Fibroblast of lung (primary cell): ENCODE data around the gene DMGDH. TPM values are rescaled to one million over a fixed set of nuclear protein-coding genes. Genes with fewer than 3 reads are reported as not detected.
A peak's percentile ranks its signal among the peaks of the same experiment; 100 is the strongest.

ENCODE experiments used
- DNase-seq, 2 donors: peaks; one replicate each; pipeline versions ENCODE4 v3.0.0 to v3.0.0-alpha.2; 2010; ENCODE audit warnings: low read depth in 2 of 2
- H2AFZ ChIP-seq: 2 replicates; pipeline ENCODE4 v1.5.1; 2012; ENCODE audit warnings: low read length, control low read depth, inconsistent platforms
- H3K27ac ChIP-seq: 2 replicates; pipeline ENCODE4 v1.5.1; 2011; ENCODE audit warnings: low read length, control low read depth; ENCODE audit not compliant: insufficient read depth
- H3K27me3 ChIP-seq: 2 replicates; pipeline ENCODE4 v1.5.1; 2011; ENCODE audit warnings: mild to moderate bottlenecking, low read length; ENCODE audit not compliant: control insufficient read depth, insufficient read depth
- H3K36me3 ChIP-seq: 2 replicates; pipeline ENCODE4 v1.5.1; 2011; ENCODE audit warnings: low read length; ENCODE audit not compliant: control insufficient read depth, insufficient read depth
- H3K4me1 ChIP-seq: 2 replicates; pipeline ENCODE4 v1.5.1; 2011; ENCODE audit warnings: low read length; ENCODE audit not compliant: control insufficient read depth, insufficient read depth; ENCODE audit errors: extremely low read depth
- H3K4me2 ChIP-seq: 2 replicates; pipeline ENCODE4 v1.5.1; 2011; ENCODE audit warnings: low read length, control low read depth; ENCODE audit not compliant: insufficient read depth; ENCODE audit errors: extremely low read depth
- H3K4me3 ChIP-seq, 4 experiments: fragments of 200-600 bp in 1 of 4; sonication (generic) in 1 of 4; replicated peaks in 1 of 4; 2 replicates each; pipeline ENCODE4 v1.5.1; 2011 to 2016; ENCODE audit warnings: low read length in 4 of 4, low read depth in 3 of 4, mild to moderate bottlenecking in 3 of 4, control low read depth in 2 of 4, inconsistent platforms in 1 of 4, mixed read lengths in 1 of 4; ENCODE audit not compliant: insufficient read depth in 1 of 4; ENCODE audit errors: control extremely low read depth in 1 of 4
- H3K79me2 ChIP-seq: 2 replicates; pipeline ENCODE4 v1.5.1; 2012; ENCODE audit warnings: mild to moderate bottlenecking, low read length, inconsistent platforms; ENCODE audit not compliant: control insufficient read depth, insufficient read depth
- H3K9ac ChIP-seq: 2 replicates; pipeline ENCODE4 v1.5.1; 2011; ENCODE audit warnings: mild to moderate bottlenecking, low read length, control low read depth; ENCODE audit not compliant: insufficient read depth
- H3K9me3 ChIP-seq: 2 replicates; pipeline ENCODE4 v1.5.1; 2012; ENCODE audit warnings: low read depth, low read length; ENCODE audit not compliant: control insufficient read depth, insufficient read depth
- H4K20me1 ChIP-seq: 2 replicates; pipeline ENCODE4 v1.5.1; 2011; ENCODE audit warnings: low read length; ENCODE audit not compliant: control insufficient read depth, insufficient read depth; ENCODE audit errors: extremely low read depth
- EZH2 ChIP-seq: IDR thresholded peaks from 2 replicates; pipeline ENCODE4 v1.5.1; 2012; ENCODE audit warnings: low read length, control low read depth, mild to moderate bottlenecking; ENCODE audit errors: missing control alignments
- polyA minus RNA-seq: library from RNA; depleted of rRNA, polyadenylated mRNA; stranded (reverse); fragments of >200 nt; gene quantifications from 2 replicates; pipeline ENCODE4 v1.2.3, GENCODE V29; 2011; ENCODE audit warnings: low replicate concordance
- polyA plus RNA-seq, 2 donors: library from polyadenylated mRNA; depleted of rRNA in 1 of 2; stranded (reverse) in 1 of 2; unstranded in 1 of 2; fragments of >200 nt; gene quantifications; 2 replicates each; pipeline ENCODE4 v1.2.1, GENCODE V29; 2011 to 2012; ENCODE audit warnings: missing spikeins in 1 of 2
- total RNA-seq: library from RNA; depleted of rRNA; stranded (reverse); fragments of >200 nt; gene quantifications from 2 replicates; pipeline ENCODE4 v1.2.1, GENCODE V29; 2014
- TF ChIP-seq, protein P1 (sequence below), 2 donors: IDR thresholded peaks in 1 of 2; conservative IDR thresholded peaks in 1 of 2; 1 replicate in 1 of 2; 2 replicates in 1 of 2; pipeline ENCODE4 v1.5.1; 2011 to 2012; ENCODE audit warnings: low read length in 2 of 2, control low read depth in 1 of 2, inconsistent platforms in 1 of 2, low read depth in 1 of 2, mild to moderate bottlenecking in 1 of 2

DMGDH gene
- 7.7 and 7.9 TPM in 2 replicates for total RNA-seq
- polyA plus RNA-seq, result 0.89 and 1.5 TPM in 2 replicates
- 0.89 and 1.3 TPM in 2 replicates for polyA plus RNA-seq (2012)
- 0.74 TPM in 1 of 2 replicates, not detected in the other for polyA minus RNA-seq

- H3K4me3 ChIP-seq, result peak within 1 kb of the TSS; percentile 14 to 50 (median 24)
- no peaks in the 10 kb centered on the region for H3K79me2 ChIP-seq
- no peaks in the 10 kb centered on the region for H4K20me1 ChIP-seq
- no peaks in the 10 kb centered on the region for H3K27me3 ChIP-seq
- H3K9me3 ChIP-seq, result no peaks in the 10 kb centered on the region
- peaks cover 4% of the 10 kb centered on the region for H3K4me1 ChIP-seq
- no peaks in the 10 kb centered on the region for H3K36me3 ChIP-seq
- H3K27ac ChIP-seq, result peak within 1 kb of the TSS; percentile 22
- H2AFZ ChIP-seq, result peak within 1 kb of the TSS; percentile 73
- H3K9ac ChIP-seq, result peak within 1 kb of the TSS; percentile 24
- no peak for TF ChIP-seq EZH2
- TF ChIP-seq, protein P1, sequence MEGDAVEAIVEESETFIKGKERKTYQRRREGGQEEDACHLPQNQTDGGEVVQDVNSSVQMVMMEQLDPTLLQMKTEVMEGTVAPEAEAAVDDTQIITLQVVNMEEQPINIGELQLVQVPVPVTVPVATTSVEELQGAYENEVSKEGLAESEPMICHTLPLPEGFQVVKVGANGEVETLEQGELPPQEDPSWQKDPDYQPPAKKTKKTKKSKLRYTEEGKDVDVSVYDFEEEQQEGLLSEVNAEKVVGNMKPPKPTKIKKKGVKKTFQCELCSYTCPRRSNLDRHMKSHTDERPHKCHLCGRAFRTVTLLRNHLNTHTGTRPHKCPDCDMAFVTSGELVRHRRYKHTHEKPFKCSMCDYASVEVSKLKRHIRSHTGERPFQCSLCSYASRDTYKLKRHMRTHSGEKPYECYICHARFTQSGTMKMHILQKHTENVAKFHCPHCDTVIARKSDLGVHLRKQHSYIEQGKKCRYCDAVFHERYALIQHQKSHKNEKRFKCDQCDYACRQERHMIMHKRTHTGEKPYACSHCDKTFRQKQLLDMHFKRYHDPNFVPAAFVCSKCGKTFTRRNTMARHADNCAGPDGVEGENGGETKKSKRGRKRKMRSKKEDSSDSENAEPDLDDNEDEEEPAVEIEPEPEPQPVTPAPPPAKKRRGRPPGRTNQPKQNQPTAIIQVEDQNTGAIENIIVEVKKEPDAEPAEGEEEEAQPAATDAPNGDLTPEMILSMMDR (conservative IDR thresholded peaks at IDR 0.05 in 1 of 2, IDR thresholded peaks at IDR 0.05 in 1 of 2; ENCODE audit: low read depth in 1 of 2, low read length in 2 of 2), result no peak
- peak; percentile 41 to 68 for DNase-seq
- peak within 1 kb of the TSS; percentile 68 for H3K4me2 ChIP-seq
Measured at GRCh38 chr5:79069488-79070349, at the start of gene DMGDH, which contains the start of gene BHMT2. DMGDH (minus strand) TSS chr5:79069674; CDS start chr5:79069620, 54 bp downstream. BHMT2 (plus strand) TSS chr5:79069767; CDS start chr5:79069783, 16 bp downstream.

GRCh38 chr5:79112703-79113058 is 43.2 kb upstream of the DMGDH start:
- Histone ChIP-seq H3K4me1 (no peaks in the 10 kb centered on the region), H3K36me3 (no peaks in the 10 kb centered on the region), H3K9me3 (no peaks in the 10 kb centered on the region), H3K79me2 (no peaks in the 10 kb centered on the region), H2AFZ (no peak overlapping the region), H3K4me3 (no peak overlapping the region), H3K27ac (no peak overlapping the region), H3K4me2 (no peak overlapping the region), H3K9ac (no peak overlapping the region), H4K20me1 (no peaks in the 10 kb centered on the region), H3K27me3 (peaks cover 22% of the 10 kb centered on the region)
- TF ChIP-seq, protein P1 (conservative IDR thresholded peaks at IDR 0.05 in 1 of 2, IDR thresholded peaks at IDR 0.05 in 1 of 2; ENCODE audit: low read depth in 1 of 2, low read length in 2 of 2), result no peak
- no peak for TF ChIP-seq EZH2
- DNase-seq, result no peak

- no peak overlapping the region for H3K9ac ChIP-seq
- no peaks in the 10 kb centered on the region for H3K9me3 ChIP-seq
- H3K4me3 ChIP-seq, result peak overlapping the region in 1 of 4 experiments; percentile 17
- peaks cover 22% of the 10 kb centered on the region for H3K27me3 ChIP-seq
- H3K27ac ChIP-seq, result no peak overlapping the region
- TF ChIP-seq EZH2, result peak; percentile 18
- TF ChIP-seq, protein P1 (conservative IDR thresholded peaks at IDR 0.05 in 1 of 2, IDR thresholded peaks at IDR 0.05 in 1 of 2; ENCODE audit: low read depth in 1 of 2, low read length in 2 of 2), result no peak
- no peak overlapping the region for H2AFZ ChIP-seq
- no peaks in the 10 kb centered on the region for H3K36me3 ChIP-seq
- no peak overlapping the region for H3K4me2 ChIP-seq
- H4K20me1 ChIP-seq, result no peaks in the 10 kb centered on the region
- no peak for DNase-seq
- H3K4me1 ChIP-seq, result no peaks in the 10 kb centered on the region
- H3K79me2 ChIP-seq, result no peaks in the 10 kb centered on the region
Measured at GRCh38 chr5:79111960-79112702, 42.7 kb upstream of the DMGDH start.
